OCI-LY7 (cell line): Measurements from ENCODE around the gene ARHGEF4. TPM values are rescaled to one million over a fixed set of nuclear protein-coding genes. Genes with fewer than 3 reads are reported as not detected.

Experiments used
- BruUV-seq: library from RNA; stranded (reverse); fragments of 400-500 nt; replicated peaks from 2 replicates; lab custom pipeline; 2021; lab: Mats Ljungman, UMichigan
- CTCF ChIA-PET: fragments of 300-600 bp; sonication (Branson Sonifier 250); formaldehyde crosslinking; loops from one replicate; lab custom pipeline; 2022; ENCODE audit warnings: antibody characterized with exemption; ENCODE audit not compliant: unreplicated experiment; lab: Charles Lee
- POLR2A ChIA-PET: fragments of 300-600 bp; sonication (Branson Sonifier 250); formaldehyde crosslinking; loops from one replicate; lab custom pipeline; 2022; ENCODE audit warnings: antibody characterized with exemption; lab: Charles Lee
- DNase-seq: peaks from one replicate; pipeline ENCODE4 v3.0.0-alpha.2; 2015; ENCODE audit warnings: low spot score
- H2AFZ ChIP-seq: fragments of 200-600 bp; sonication (generic), shearing (Covaris generic); 2 replicates; pipeline ENCODE4 v1.6.1; 2014; ENCODE audit warnings: mild to moderate bottlenecking, antibody characterized with exemption, low read length, moderate library complexity
- H3K27ac ChIP-seq: fragments of 200-600 bp; sonication (generic); 2 replicates; pipeline ENCODE4 v1.5.1; 2014; ENCODE audit warnings: mixed run types, low read depth, mild to moderate bottlenecking, moderate library complexity, low read length, inconsistent platforms; ENCODE audit not compliant: poor library complexity, severe bottlenecking
- H3K36me3 ChIP-seq: fragments of 200-600 bp; sonication (generic); 2 replicates; pipeline ENCODE4 v1.6.1; 2014; ENCODE audit warnings: mild to moderate bottlenecking, antibody characterized with exemption, low read length, moderate library complexity, mixed read lengths; ENCODE audit not compliant: insufficient read depth
- H3K4me1 ChIP-seq: fragments of 200-600 bp; sonication (generic); 2 replicates; pipeline ENCODE4 v1.5.1; 2014; ENCODE audit warnings: mild to moderate bottlenecking, low read length; ENCODE audit not compliant: insufficient read depth, poor library complexity, severe bottlenecking
- H3K4me2 ChIP-seq: fragments of 200-600 bp; sonication (generic); 2 replicates; pipeline ENCODE4 v1.6.1; 2014; ENCODE audit warnings: mild to moderate bottlenecking, low read length
- H3K4me3 ChIP-seq: fragments of 200-600 bp; sonication (generic); 2 replicates; pipeline ENCODE4 v1.5.1; 2014; ENCODE audit warnings: mild to moderate bottlenecking, low read depth, low read length; ENCODE audit not compliant: poor library complexity, severe bottlenecking
- H3K79me2 ChIP-seq: fragments of 200-600 bp; sonication (generic); 2 replicates; pipeline ENCODE4 v1.6.1; 2016; ENCODE audit warnings: low read depth, mild to moderate bottlenecking, low read length, moderate library complexity, mixed read lengths; ENCODE audit not compliant: insufficient read depth
- H3K9me2 ChIP-seq: fragments of 200-600 bp; sonication (generic); 2 replicates; pipeline ENCODE4 v1.6.1; 2016; ENCODE audit warnings: mild to moderate bottlenecking, low read length, mixed read lengths; ENCODE audit not compliant: insufficient read depth
- H3K9me3 ChIP-seq: fragments of 200-600 bp; sonication (generic); 2 replicates; pipeline ENCODE4 v1.6.1; 2014; ENCODE audit warnings: mild to moderate bottlenecking, mixed run types, low read length, mixed read lengths
- H4K20me1 ChIP-seq: fragments of 200-600 bp; sonication (generic); 2 replicates; pipeline ENCODE4 v1.6.1; 2014; ENCODE audit warnings: mild to moderate bottlenecking, antibody characterized with exemption, low read length, moderate library complexity, mixed read lengths; ENCODE audit not compliant: insufficient read depth
- CTCF ChIP-seq: fragments of 200-600 bp; sonication (generic); conservative IDR thresholded peaks from 2 replicates; pipeline ENCODE4 v1.5.1; 2014; ENCODE audit warnings: mild to moderate bottlenecking, antibody characterized with exemption, low read length, moderate library complexity, mixed read lengths
- EZH2phosphoT487 ChIP-seq: fragments of 200-600 bp; sonication (generic); IDR thresholded peaks from 2 replicates; pipeline ENCODE4 v1.6.1; 2018; ENCODE audit warnings: low read depth, borderline replicate concordance, mild to moderate bottlenecking, mixed run types, antibody characterized with exemption, low read length, moderate library complexity, mixed read lengths
- intact Hi-C: fragments of 100-400 bp; cut with micrococcal nuclease; formaldehyde crosslinking; loops from one replicate; pipeline ENCODE4 v1.10.0; 2022; ENCODE audit not compliant: unreplicated experiment
- total RNA-seq, 2 experiments: library from RNA; depleted of rRNA in 1 of 2; stranded (reverse); fragments of >200 nt in 1 of 2; shearing (Covaris generic) in 1 of 2; gene quantifications; 2 replicates each; pipeline ENCODE4 v1.2.3, GENCODE V29; 2014 to 2022

The ARHGEF4 gene
- total RNA-seq, 2 experiments from 2014 or later: 1.1 to 1.7 TPM

GRCh38 chr2:130864830-130865800, 28.4 kb downstream of the ARHGEF4 start:
- TF ChIP-seq CTCF (no peak), EZH2phosphoT487 (no peak)
- H3K36me3 ChIP-seq: no peaks in the 10 kb centered on the region
- no peak overlapping the region for H3K4me3 ChIP-seq

GRCh38 chr2:130869441-130870160, 32.9 kb downstream of the ARHGEF4 start:
- H3K36me3 ChIP-seq: no peaks in the 10 kb centered on the region
- H3K9me3 ChIP-seq: no peaks in the 10 kb centered on the region
- no peak for DNase-seq
- TF ChIP-seq EZH2phosphoT487: no peak
- no peak for TF ChIP-seq CTCF
- H3K4me3 ChIP-seq: no peak overlapping the region
- intact Hi-C loops: no loop called here
- H4K20me1 ChIP-seq: no peaks in the 10 kb centered on the region
- CTCF ChIA-PET: no interaction called here
- no peak overlapping the region for H3K4me2 ChIP-seq
- POLR2A ChIA-PET: no interaction called here
- no peak overlapping the region for H2AFZ ChIP-seq
- no peaks in the 10 kb centered on the region for H3K79me2 ChIP-seq
- no peaks in the 10 kb centered on the region for H3K4me1 ChIP-seq
- H3K9me2 ChIP-seq: no peaks in the 10 kb centered on the region
- BruUV-seq: no TSS peak
- no peak overlapping the region for H3K27ac ChIP-seq

More at GRCh38 chr2:130864830-130865800, 28.4 kb downstream of the ARHGEF4 start:
- ChIA-PET CTCF (no interaction called here), POLR2A (no interaction called here)
- H3K27ac ChIP-seq: no peak overlapping the region
- no peaks in the 10 kb centered on the region for H4K20me1 ChIP-seq
- H3K79me2 ChIP-seq: no peaks in the 10 kb centered on the region
- BruUV-seq: no TSS peak
- H2AFZ ChIP-seq: peak overlapping the region; percentile 52; the same call in 1 of the 2 replicates
- H3K4me1 ChIP-seq: no peaks in the 10 kb centered on the region
- peak; percentile 31 for DNase-seq
- no peaks in the 10 kb centered on the region for H3K9me2 ChIP-seq
- H3K4me2 ChIP-seq: no peak overlapping the region
- H3K9me3 ChIP-seq: no peaks in the 10 kb centered on the region
- intact Hi-C loops: no loop called here
